Upper lobe of right lung (tissue), 1 donor: ENCODE data around the gene RTF1. TPM values are rescaled to one million over a fixed set of nuclear protein-coding genes. Genes with fewer than 3 reads are reported as not detected.

ENCODE experiments used
- ATAC-seq: fragments of 200-7000 bp; cut with Tn5 transposase; one replicate; pipeline ENCODE4 v1.9.1; 2020; ENCODE audit warnings: mild to moderate bottlenecking, moderate library complexity
- DNase-seq: peaks from one replicate; pipeline ENCODE4 v3.0.0-alpha.2; 2020
- H3K27ac ChIP-seq: fragments of 200-600 bp; one replicate; pipeline ENCODE4 v1.8.0; 2022
- H3K27me3 ChIP-seq: fragments of 200-600 bp; one replicate; pipeline ENCODE4 v1.8.0; 2022; ENCODE audit warnings: mild to moderate bottlenecking
- H3K36me3 ChIP-seq: fragments of 200-600 bp; one replicate; pipeline ENCODE4 v1.8.0; 2022
- H3K4me1 ChIP-seq: fragments of 200-600 bp; one replicate; pipeline ENCODE4 v1.8.0; 2022
- H3K4me3 ChIP-seq: fragments of 200-600 bp; one replicate; pipeline ENCODE4 v1.8.0; 2022; ENCODE audit warnings: mild to moderate bottlenecking
- H3K9me3 ChIP-seq: fragments of 200-600 bp; one replicate; pipeline ENCODE4 v1.8.0; 2022
- CTCF ChIP-seq: fragments of 200-600 bp; IDR thresholded peaks from one replicate; pipeline ENCODE4 v1.8.0; 2022; ENCODE audit warnings: antibody characterized with exemption
- intact Hi-C: fragments of 100-400 bp; cut with DNase I; formaldehyde crosslinking; loops from one replicate; pipeline ENCODE4 v1.11.0; 2022
- total RNA-seq: library from RNA; stranded (reverse); fragmentation: NEBNext Ultra II Directional; extraction: Animal tissue kit (Norgen Biotek cat#: 25700); gene quantifications from one replicate; pipeline ENCODE4 v1.2.1, GENCODE V29; 2021
- donor health status: DM: no; HTN: yes; CAD: no; lungs with severe emphysema.

RTF1 gene
- total RNA-seq, 1 donor from 2014 or later = 27.1 TPM

- intact Hi-C loops = no loop called here
Measured at GRCh38 chr15:41503669-41504010, 86.7 kb downstream of the RTF1 start.

GRCh38 chr15:41504751-41505492 lies 88.0 kb downstream of the RTF1 start:
- no peak for DNase-seq
- Histone ChIP-seq H3K36me3 (no peaks in the 10 kb centered on the region), H3K9me3 (no peaks in the 10 kb centered on the region), H3K27ac (no peak overlapping the region), H3K4me1 (peaks cover 25% of the 10 kb centered on the region), H3K27me3 (peaks cover 44% of the 10 kb centered on the region), H3K4me3 (no peak overlapping the region)
- ATAC-seq = no peak
- intact Hi-C loops = no loop called here
- TF ChIP-seq CTCF = no peak

More at GRCh38 chr15:41503669-41504010, 86.7 kb downstream of the RTF1 start:
- Histone ChIP-seq H3K4me1 (peaks cover 25% of the 10 kb centered on the region), H3K4me3 (no peak overlapping the region), H3K9me3 (no peaks in the 10 kb centered on the region), H3K27me3 (peaks cover 55% of the 10 kb centered on the region), H3K27ac (no peak overlapping the region), H3K36me3 (no peaks in the 10 kb centered on the region)
- DNase-seq = no peak
- TF ChIP-seq CTCF = no peak
- ATAC-seq = no peak

GRCh38 chr15:41505776-41506175 lies 88.9 kb downstream of the RTF1 start:
- TF ChIP-seq CTCF = no peak
- Histone ChIP-seq H3K36me3 (no peaks in the 10 kb centered on the region), H3K9me3 (no peaks in the 10 kb centered on the region), H3K4me3 (no peak overlapping the region), H3K4me1 (peaks cover 25% of the 10 kb centered on the region), H3K27ac (no peak overlapping the region), H3K27me3 (peaks cover 44% of the 10 kb centered on the region)
- intact Hi-C loops = no loop called here
- ATAC-seq (no peak), DNase-seq (no peak)

GRCh38 chr15:41506796-41507341 lies 90.0 kb downstream of the RTF1 start:
- no peaks in the 10 kb centered on the region for H3K9me3 ChIP-seq
- no peak for DNase-seq
- peaks cover 42% of the 10 kb centered on the region for H3K27me3 ChIP-seq
- H3K4me3 ChIP-seq = no peak overlapping the region
- H3K27ac ChIP-seq = no peak overlapping the region
- intact Hi-C loops = no loop called here
- H3K36me3 ChIP-seq = no peaks in the 10 kb centered on the region
- TF ChIP-seq CTCF = no peak
- peaks cover 22% of the 10 kb centered on the region for H3K4me1 ChIP-seq
- no peak for ATAC-seq

- TF ChIP-seq CTCF = no peak
- H3K36me3 ChIP-seq = no peaks in the 10 kb centered on the region
- no peaks in the 10 kb centered on the region for H3K9me3 ChIP-seq
- no peak overlapping the region for H3K4me3 ChIP-seq
- ATAC-seq (peak; percentile 25), DNase-seq (no peak)
- intact Hi-C loops = no loop called here
- no peak overlapping the region for H3K27ac ChIP-seq
- peaks cover 42% of the 10 kb centered on the region for H3K27me3 ChIP-seq
- peaks cover 20% of the 10 kb centered on the region for H3K4me1 ChIP-seq
Measured at GRCh38 chr15:41507820-41508290, 91.0 kb downstream of the RTF1 start.
